K562 (cell line): ENCODE results near the gene RAB21. TPM values are rescaled to one million over a fixed set of nuclear protein-coding genes. Genes with fewer than 3 reads are reported as not detected.
A peak's percentile ranks its signal among the peaks of the same experiment; 100 is the strongest.

Source experiments
- AFF4 ChIP-seq: sonication (generic); formaldehyde crosslinking; IDR thresholded peaks from 2 replicates; pipeline ENCODE4 v1.8.0; 2023; ENCODE audit warnings: mild to moderate bottlenecking, missing genetic modification reagents
- ARID1B ChIP-seq: fragments of 450-650 bp; IDR thresholded peaks from 2 replicates; pipeline ENCODE4 v1.6.1; 2016; ENCODE audit warnings: antibody characterized with exemption, mild to moderate bottlenecking, inconsistent platforms
- DPF2 ChIP-seq: fragments of 450-650 bp; IDR thresholded peaks from 2 replicates; pipeline ENCODE4 v1.6.1; 2016
- EGR1 ChIP-seq: fragments of 450-650 bp; conservative IDR thresholded peaks from 2 replicates; pipeline ENCODE4 v1.6.1; 2017; ENCODE audit warnings: mild to moderate bottlenecking
- HMG20A ChIP-seq: fragments of 450-650 bp; formaldehyde crosslinking; conservative IDR thresholded peaks from 2 replicates; pipeline ENCODE4 v1.4.0; 2020; ENCODE audit warnings: mild to moderate bottlenecking, mixed read lengths
- MAFF ChIP-seq: IDR thresholded peaks from 2 replicates; pipeline ENCODE4 v1.6.1; 2012; ENCODE audit warnings: low read length, improper control_type of control experiment
- MAFK ChIP-seq: IDR thresholded peaks from 2 replicates; pipeline ENCODE4 v1.6.1; 2011; ENCODE audit warnings: low read length, improper control_type of control experiment
- MED1 ChIP-seq: sonication (generic); formaldehyde crosslinking; IDR thresholded peaks from 2 replicates; pipeline ENCODE4 v1.8.1; 2023; ENCODE audit warnings: missing genetic modification reagents, borderline replicate concordance
- NCOA1 ChIP-seq: fragments of 450-650 bp; IDR thresholded peaks from 2 replicates; pipeline ENCODE4 v1.6.1; 2016; ENCODE audit warnings: low read depth
- NFE2 ChIP-seq: IDR thresholded peaks from 2 replicates; pipeline ENCODE4 v1.6.1; 2014; ENCODE audit warnings: antibody characterized with exemption, low read depth
- NFXL1 ChIP-seq: fragments of 450-650 bp; formaldehyde crosslinking; IDR thresholded peaks from 2 replicates; pipeline ENCODE4 v1.4.0; 2021; ENCODE audit warnings: mild to moderate bottlenecking
- PCBP1 ChIP-seq: fragments of 200-400 bp; formaldehyde crosslinking; IDR thresholded peaks from 2 replicates; pipeline ENCODE4 v1.6.1; 2018; ENCODE audit warnings: mild to moderate bottlenecking, low read depth, low read length; ENCODE audit not compliant: poor library complexity, severe bottlenecking
- PHF8 ChIP-seq: fragments of 200-600 bp; sonication (generic); IDR thresholded peaks from 2 replicates; pipeline ENCODE4 v1.6.1; 2012; ENCODE audit warnings: mixed run types, mild to moderate bottlenecking, inconsistent platforms, low read length, moderate library complexity, borderline replicate concordance
- PRMT5 ChIP-seq: sonication (generic); formaldehyde crosslinking; IDR thresholded peaks from 2 replicates; pipeline ENCODE4 v1.5.0; 2020; ENCODE audit warnings: missing genetic modification reagents
- RAD21 ChIP-seq, 2 experiments: fragments of 250-450 bp in 1 of 2; fragments of 450-650 bp in 1 of 2; sonication (Bioruptor Pico) in 1 of 2; formaldehyde crosslinking in 1 of 2; IDR thresholded peaks in 1 of 2; conservative IDR thresholded peaks in 1 of 2; 2 replicates each; pipeline versions ENCODE4 v1.4.0 to v1.8.0; 2020 to 2022; ENCODE audit warnings: mild to moderate bottlenecking in 2 of 2, moderate library complexity in 1 of 2
- RBM39 ChIP-seq: fragments of 200-400 bp; formaldehyde crosslinking; optimal IDR thresholded peaks from 2 replicates; pipeline ENCODE3; 2018; ENCODE audit warnings: low read depth, low read length
- SMARCA4 ChIP-seq: fragments of 450-650 bp; IDR thresholded peaks from 2 replicates; pipeline ENCODE4 v1.6.1; 2016
- SOX6 ChIP-seq: fragments of 450-650 bp; IDR thresholded peaks from 2 replicates; pipeline ENCODE4 v1.6.1; 2014; ENCODE audit warnings: mild to moderate bottlenecking
- SRSF1 ChIP-seq: fragments of 200-400 bp; formaldehyde crosslinking; IDR thresholded peaks from 2 replicates; pipeline ENCODE4 v1.6.1; 2017; ENCODE audit warnings: mild to moderate bottlenecking, low read depth, low read length, moderate library complexity
- TCF7 ChIP-seq: sonication (generic); IDR thresholded peaks from 2 replicates; pipeline ENCODE4 v1.6.1; 2016; ENCODE audit warnings: antibody characterized with exemption, borderline replicate concordance
- ZNF212 ChIP-seq: fragments of 450-650 bp; formaldehyde crosslinking; IDR thresholded peaks from 2 replicates; pipeline ENCODE4 v1.4.0; 2020; ENCODE audit warnings: mild to moderate bottlenecking
- ZNF316 ChIP-seq: fragments of 450-650 bp; IDR thresholded peaks from 2 replicates; pipeline ENCODE4 v1.6.1; 2016
- ZNF507 ChIP-seq: conservative IDR thresholded peaks from 2 replicates; pipeline ENCODE4 v1.6.1; 2017; ENCODE audit warnings: missing genetic modification characterization, missing compliant biosample characterization
- polyA plus RNA-seq, 8 experiments: library from polyadenylated mRNA; depleted of rRNA in 4 of 8; stranded (reverse) in 5 of 8; unstranded in 3 of 8; fragments of >200 nt; fragmentation: Nextera tagmentation in 2 of 8; fragmentation: Illumina TruSeq in 1 of 8; extraction: Ambion mirVana in 2 of 8; extraction: Trizol in 1 of 8; gene quantifications; 2 replicates each; pipeline versions ENCODE4 v1.2.1 to v1.2.3, GENCODE V29; 2011 to 2014; ENCODE audit warnings: inconsistent platforms in 1 of 8, missing spikeins in 1 of 8
- total RNA-seq, 7 experiments: library from RNA; depleted of rRNA in 6 of 7; stranded (reverse); fragments of >200 nt in 6 of 7; fragmentation: Illumina TruSeq in 2 of 7; extraction: Trizol in 2 of 7; gene quantifications; 2 replicates each; pipeline versions ENCODE4 v1.2.1 to v1.2.3, GENCODE V29; 2011 to 2021; ENCODE audit warnings: low replicate concordance in 1 of 7

Gene RAB21
- total and polyA plus RNA-seq, 9 of the 15 experiments (the other 6 are each of a cell fraction or from before 2014, with no cell fraction given) = 5.3 to 45.6 (median 19.6) TPM

- TF ChIP-seq AFF4 (no peak), MED1 (no peak), ZNF212 (CRISPR knock-in tag) (no peak), RBM39 (no peak), ZNF507 (tag) (no peak), DPF2 (peak; percentile 82), SRSF1 (no peak), PHF8 (no peak), EGR1 (peak; percentile 59; the same call in 1 of the 2 replicates), HMG20A (CRISPR knock-in tag) (no peak), TCF7 (no peak), PCBP1 (no peak), RAD21 (CRISPR knock-in tag; conservative IDR thresholded peaks at IDR 0.05 in 1 of 2, IDR thresholded peaks at IDR 0.05 in 1 of 2) (0 out of 4 replicates have a peak, but pooled peaks of 1 of the 2 experiments have one; percentile 1), NCOA1 (no peak), NFXL1 (CRISPR knock-in tag) (no peak), NFE2 (peak; percentile 89), ARID1B (peak; percentile 57), ZNF316 (peak; percentile 89), SOX6 (peak; percentile 89), SMARCA4 (peak; percentile 66), MAFK (peak; percentile 70), PRMT5 (CRISPR knock-in tag) (no peak), MAFF (peak; percentile 77)
Observed at GRCh38 chr12:71744522-71745300, 10.0 kb upstream of the RAB21 start (continued).
